Neural progenitor cell (in vitro differentiated cells): ENCODE measurements around the gene CFAP45.

Experiments used
- EZH2phosphoT487 ChIP-seq: fragments of 200-600 bp; sonication (generic); IDR thresholded peaks from 2 replicates; pipeline ENCODE4 v1.6.1; 2017; ENCODE audit warnings: antibody characterized with exemption
- TF ChIP-seq, protein P1 (sequence below): fragments of 200-600 bp; sonication (generic); IDR thresholded peaks from 2 replicates; pipeline ENCODE4 v1.5.1; 2017; ENCODE audit warnings: antibody characterized with exemption, mild to moderate bottlenecking

DNA sequence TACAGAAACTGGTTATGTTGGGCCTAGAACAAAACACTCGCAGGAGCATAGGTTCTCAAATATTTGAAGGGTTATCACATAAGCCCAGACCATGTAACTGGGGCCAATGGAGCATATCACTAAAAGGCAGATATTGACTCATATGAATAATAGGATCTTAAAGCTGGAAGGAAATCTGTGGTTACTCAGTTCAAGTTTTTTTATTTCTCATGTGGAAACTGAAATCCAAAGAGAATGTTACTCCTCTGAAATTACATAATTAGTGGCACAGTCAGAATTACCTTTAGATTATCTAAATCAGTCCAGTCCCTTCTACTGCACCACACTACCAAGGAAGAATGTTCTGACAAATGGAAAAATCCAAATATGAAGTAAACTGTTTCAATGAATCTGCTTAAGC is 61.2 kb downstream of the CFAP45 start:
- TF ChIP-seq, protein P1, sequence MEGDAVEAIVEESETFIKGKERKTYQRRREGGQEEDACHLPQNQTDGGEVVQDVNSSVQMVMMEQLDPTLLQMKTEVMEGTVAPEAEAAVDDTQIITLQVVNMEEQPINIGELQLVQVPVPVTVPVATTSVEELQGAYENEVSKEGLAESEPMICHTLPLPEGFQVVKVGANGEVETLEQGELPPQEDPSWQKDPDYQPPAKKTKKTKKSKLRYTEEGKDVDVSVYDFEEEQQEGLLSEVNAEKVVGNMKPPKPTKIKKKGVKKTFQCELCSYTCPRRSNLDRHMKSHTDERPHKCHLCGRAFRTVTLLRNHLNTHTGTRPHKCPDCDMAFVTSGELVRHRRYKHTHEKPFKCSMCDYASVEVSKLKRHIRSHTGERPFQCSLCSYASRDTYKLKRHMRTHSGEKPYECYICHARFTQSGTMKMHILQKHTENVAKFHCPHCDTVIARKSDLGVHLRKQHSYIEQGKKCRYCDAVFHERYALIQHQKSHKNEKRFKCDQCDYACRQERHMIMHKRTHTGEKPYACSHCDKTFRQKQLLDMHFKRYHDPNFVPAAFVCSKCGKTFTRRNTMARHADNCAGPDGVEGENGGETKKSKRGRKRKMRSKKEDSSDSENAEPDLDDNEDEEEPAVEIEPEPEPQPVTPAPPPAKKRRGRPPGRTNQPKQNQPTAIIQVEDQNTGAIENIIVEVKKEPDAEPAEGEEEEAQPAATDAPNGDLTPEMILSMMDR = no peak
- no peak for TF ChIP-seq EZH2phosphoT487
